ENCODE data around the gene SOX30. TPM values are rescaled to one million over a fixed set of nuclear protein-coding genes. Genes with fewer than 3 reads are reported as not detected.

The SOX30 gene
- total and polyA plus RNA-seq, 3 donors from 2014 or later: 47.7 to 197 (median 83.9) TPM

- TF ChIP-seq CTCF (IDR thresholded peaks at IDR 0.05): no peak
- TF ChIP-seq POLR2A (IDR thresholded peaks at IDR 0.05): no peak
- intact Hi-C loops (cut with DNase I; ENCODE audit: low total_unique reads): no loop called here
- Histone ChIP-seq H3K27me3 (no peaks in the 10 kb centered on the region), H3K27ac (no peak overlapping the region), H3K9me3 (no peaks in the 10 kb centered on the region), H3K4me1 (peaks cover 5% of the 10 kb centered on the region), H3K36me3 (ENCODE audit: low read depth, missing control alignments) (no peaks in the 10 kb centered on the region), H3K4me3 (no peak overlapping the region)
- no peak for DNase-seq
- WGBS, 2 donors: 86 to 89% methylated on average over 5 of the region's 5 CpGs
Measured at GRCh38 chr5:157596487-157596886, 55.8 kb downstream of the SOX30 start.

- Histone ChIP-seq H3K36me3 (ENCODE audit: low read depth, missing control alignments) (no peaks in the 10 kb centered on the region), H3K9me3 (no peaks in the 10 kb centered on the region), H3K27ac (no peak overlapping the region), H3K4me1 (peaks cover 5% of the 10 kb centered on the region), H3K4me3 (no peak overlapping the region), H3K27me3 (no peaks in the 10 kb centered on the region)
- intact Hi-C loops (cut with DNase I; ENCODE audit: low total_unique reads): no loop called here
- DNase-seq: no peak
- 70 to 72% methylated on average over 2 of the region's 2 CpGs for WGBS, 2 donors
- no peak for TF ChIP-seq POLR2A (IDR thresholded peaks at IDR 0.05)
- no peak for TF ChIP-seq CTCF (IDR thresholded peaks at IDR 0.05)
Measured at GRCh38 chr5:157594675-157595459, 57.4 kb downstream of the SOX30 start.

- Histone ChIP-seq H3K27ac (no peak overlapping the region), H3K9me3 (no peaks in the 10 kb centered on the region), H3K27me3 (no peaks in the 10 kb centered on the region), H3K36me3 (ENCODE audit: low read depth, missing control alignments) (no peaks in the 10 kb centered on the region), H3K4me1 (peaks cover 5% of the 10 kb centered on the region), H3K4me3 (no peak overlapping the region)
- TF ChIP-seq CTCF (IDR thresholded peaks at IDR 0.05) (no peak), POLR2A (IDR thresholded peaks at IDR 0.05) (no peak)
- no peak for DNase-seq
- intact Hi-C loops (cut with DNase I; ENCODE audit: low total_unique reads): no loop called here
Measured at GRCh38 chr5:157594257-157594656, 58.0 kb downstream of the SOX30 start.

GRCh38 chr5:157593052-157593757, 59.0 kb downstream of the SOX30 start:
- H3K27ac ChIP-seq: no peak overlapping the region
- no peaks in the 10 kb centered on the region for H3K27me3 ChIP-seq
- no peak overlapping the region for H3K4me3 ChIP-seq
- H3K36me3 ChIP-seq (ENCODE audit: low read depth, missing control alignments): no peaks in the 10 kb centered on the region
- WGBS, 2 donors: 59 to 71% methylated on average over 6 of the region's 6 CpGs
- DNase-seq: no peak
- peaks cover 5% of the 10 kb centered on the region for H3K4me1 ChIP-seq
- TF ChIP-seq CTCF (IDR thresholded peaks at IDR 0.05) (no peak), POLR2A (IDR thresholded peaks at IDR 0.05) (no peak)
- no peaks in the 10 kb centered on the region for H3K9me3 ChIP-seq
- intact Hi-C loops (cut with DNase I; ENCODE audit: low total_unique reads): no loop called here

Data from testis (tissue), 3 donors.